ENCODE data around the gene COX4I2.

DNA sequence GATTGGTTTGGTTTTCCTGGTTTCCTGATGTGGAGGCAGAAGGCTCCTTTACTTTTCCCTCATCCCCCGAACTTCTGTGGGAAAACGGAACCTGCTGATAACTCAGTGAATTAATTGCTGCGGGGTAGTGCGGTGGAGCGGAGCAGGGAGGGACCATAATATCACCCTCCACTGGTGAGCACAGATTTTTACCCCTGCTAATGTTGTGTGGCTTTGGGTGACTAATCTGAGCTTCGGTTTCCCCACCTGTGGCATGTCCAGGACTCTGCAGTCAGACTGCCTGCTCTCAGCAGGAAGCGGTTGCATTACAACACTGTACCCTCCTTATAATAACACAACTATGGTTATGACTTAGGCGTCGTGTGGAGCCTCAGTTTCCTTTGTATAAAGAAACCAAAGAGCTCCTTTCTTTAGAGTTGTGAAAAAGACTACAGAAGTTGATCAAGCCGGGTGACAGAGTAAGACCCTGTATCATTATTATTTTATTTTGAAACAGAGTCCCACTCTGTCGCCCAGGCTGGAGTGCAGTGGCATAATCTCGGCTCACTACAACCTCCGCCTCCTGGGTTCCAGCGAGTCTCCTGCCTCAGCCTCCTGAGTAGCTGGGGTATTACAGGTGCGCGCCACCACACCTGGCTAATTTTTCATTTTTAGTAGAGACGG lies 34.8 kb upstream of the COX4I2 start:
- TF ChIP-seq EZH2 (IDR thresholded peaks at IDR 0.05; ENCODE audit: borderline replicate concordance, insufficient read depth, low read depth, low read length, poor library complexity, severe bottlenecking), result no peak
- TF ChIP-seq, protein P1, sequence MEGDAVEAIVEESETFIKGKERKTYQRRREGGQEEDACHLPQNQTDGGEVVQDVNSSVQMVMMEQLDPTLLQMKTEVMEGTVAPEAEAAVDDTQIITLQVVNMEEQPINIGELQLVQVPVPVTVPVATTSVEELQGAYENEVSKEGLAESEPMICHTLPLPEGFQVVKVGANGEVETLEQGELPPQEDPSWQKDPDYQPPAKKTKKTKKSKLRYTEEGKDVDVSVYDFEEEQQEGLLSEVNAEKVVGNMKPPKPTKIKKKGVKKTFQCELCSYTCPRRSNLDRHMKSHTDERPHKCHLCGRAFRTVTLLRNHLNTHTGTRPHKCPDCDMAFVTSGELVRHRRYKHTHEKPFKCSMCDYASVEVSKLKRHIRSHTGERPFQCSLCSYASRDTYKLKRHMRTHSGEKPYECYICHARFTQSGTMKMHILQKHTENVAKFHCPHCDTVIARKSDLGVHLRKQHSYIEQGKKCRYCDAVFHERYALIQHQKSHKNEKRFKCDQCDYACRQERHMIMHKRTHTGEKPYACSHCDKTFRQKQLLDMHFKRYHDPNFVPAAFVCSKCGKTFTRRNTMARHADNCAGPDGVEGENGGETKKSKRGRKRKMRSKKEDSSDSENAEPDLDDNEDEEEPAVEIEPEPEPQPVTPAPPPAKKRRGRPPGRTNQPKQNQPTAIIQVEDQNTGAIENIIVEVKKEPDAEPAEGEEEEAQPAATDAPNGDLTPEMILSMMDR (IDR thresholded peaks at IDR 0.05), result no peak
